Stimulated activated CD8-positive, alpha-beta memory T cell treated with anti-CD3 and anti-CD28 coated beads, Interleukin-15, amount 100 ng/mL, for 48 hours (primary cell): ENCODE measurements around the gene POMGNT1.

Experiments
- DNase-seq, 2 donors: peaks; one replicate each; pipeline ENCODE4 v3.0.0-alpha.2; 2020; ENCODE audit warnings: low read depth in 2 of 2

The POMGNT1 gene

GRCh38 chr1:46157916-46158311, 40.3 kb downstream of the POMGNT1 start:
- DNase-seq: no peak

GRCh38 chr1:46153732-46154131, 44.5 kb downstream of the POMGNT1 start:
- DNase-seq: no peak

- DNase-seq: no peak
Measured at GRCh38 chr1:46153228-46153627, 45.0 kb downstream of the POMGNT1 start.

GRCh38 chr1:46152016-46152415, 46.2 kb downstream of the POMGNT1 start:
- DNase-seq: no peak

GRCh38 chr1:46150085-46150484, 48.1 kb downstream of the POMGNT1 start:
- no peak for DNase-seq

DNA sequence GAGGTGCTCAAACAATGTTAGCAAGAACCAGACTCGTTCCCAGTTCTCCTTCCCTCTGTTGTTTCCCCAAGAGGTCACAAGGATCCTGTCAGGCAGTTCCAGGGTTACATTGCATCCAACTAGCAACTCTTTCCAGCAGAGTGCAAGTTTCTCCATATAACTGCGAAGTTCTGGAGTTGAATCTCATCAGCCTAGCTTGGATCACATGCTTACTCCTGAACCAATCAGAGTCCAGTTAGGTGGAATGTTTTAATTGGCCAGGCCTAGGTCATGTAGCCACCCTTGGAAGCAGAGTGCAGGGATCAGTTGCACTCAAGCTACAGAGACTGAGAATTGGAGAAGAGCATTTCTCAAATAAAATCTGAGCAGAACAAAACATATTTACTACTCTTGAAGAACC, 49.9 kb downstream of the POMGNT1 start:
- no peak for DNase-seq
